ENCODE measurements around the gene CRY2. TPM values are rescaled to one million over a fixed set of nuclear protein-coding genes. Genes with fewer than 3 reads are reported as not detected.
A peak's percentile ranks its signal among the peaks of the same experiment; 100 is the strongest.

Gene CRY2
- polyA plus RNA-seq, 1 experiment, result 16.7 TPM

DNA sequence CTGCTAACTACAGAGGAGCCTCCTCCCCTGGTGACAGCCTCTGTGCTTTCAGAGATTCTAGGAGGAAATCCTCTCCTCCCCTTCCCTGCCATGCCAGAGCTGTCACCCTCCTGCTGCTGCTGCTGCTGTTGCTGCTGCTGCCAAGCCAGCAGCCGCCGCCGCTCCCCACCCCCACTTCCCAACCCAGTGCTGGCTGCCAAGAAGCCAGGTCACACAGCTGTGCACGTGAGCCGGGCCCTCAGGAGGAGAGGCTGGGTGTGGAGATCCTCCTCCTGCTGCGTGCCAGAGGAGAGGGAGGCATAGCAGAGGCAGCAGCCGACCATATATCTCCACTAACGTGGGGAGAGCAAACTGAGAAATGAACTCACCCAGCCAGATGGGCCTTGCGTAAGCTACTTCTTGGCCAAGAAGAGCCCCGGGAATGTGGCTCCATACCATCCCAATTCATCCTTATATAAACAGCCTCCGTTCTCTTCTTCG, 12.4 kb downstream of the CRY2 start:
- DNase-seq (ENCODE audit: low read depth), result peak; percentile 98
- Histone ChIP-seq H3K4me3 (ENCODE audit: low read depth, low read length) (no peak overlapping the region), H3K27me3 (ENCODE audit: control insufficient read depth, insufficient read depth, low read length) (no peaks in the 10 kb centered on the region), H3K36me3 (ENCODE audit: control insufficient read depth, insufficient read depth, low read length) (peaks cover 17% of the 10 kb centered on the region)
- POLR2A ChIA-PET, result interaction anchor here (1.1 kb wide), 1 partner anchor 13 kb away, joined by 4 read pairs; the partner anchor contains the start of gene CRY2
- TF ChIP-seq CTCF (IDR thresholded peaks at IDR 0.05; ENCODE audit: insufficient read depth, low read depth, low read length), result no peak
- CTCF ChIA-PET, result interaction anchor here (0.6 to 10.6 kb wide), 4 partner anchors 11 to 741 kb away, joined by 3 to 88 read pairs (median 9); no protein-coding TSS in a partner anchor

GRCh38 chr11:45860348-45860747, 13.1 kb downstream of the CRY2 start:
- no peak for TF ChIP-seq CTCF (IDR thresholded peaks at IDR 0.05; ENCODE audit: insufficient read depth, low read depth, low read length)
- no peak overlapping the region for H3K4me3 ChIP-seq (ENCODE audit: low read depth, low read length)
- CTCF ChIA-PET, result interaction anchor here (1.8 to 10.6 kb wide), 3 partner anchors 11 to 89 kb away, joined by 8 to 88 read pairs (median 10); no protein-coding TSS in a partner anchor
- POLR2A ChIA-PET, result interaction anchor here (1.1 kb wide), 1 partner anchor 13 kb away, joined by 4 read pairs; the partner anchor contains the start of gene CRY2
- H3K27me3 ChIP-seq (ENCODE audit: control insufficient read depth, insufficient read depth, low read length), result no peaks in the 10 kb centered on the region
- H3K36me3 ChIP-seq (ENCODE audit: control insufficient read depth, insufficient read depth, low read length), result peaks cover 17% of the 10 kb centered on the region
- DNase-seq (ENCODE audit: low read depth), result no peak

DNA sequence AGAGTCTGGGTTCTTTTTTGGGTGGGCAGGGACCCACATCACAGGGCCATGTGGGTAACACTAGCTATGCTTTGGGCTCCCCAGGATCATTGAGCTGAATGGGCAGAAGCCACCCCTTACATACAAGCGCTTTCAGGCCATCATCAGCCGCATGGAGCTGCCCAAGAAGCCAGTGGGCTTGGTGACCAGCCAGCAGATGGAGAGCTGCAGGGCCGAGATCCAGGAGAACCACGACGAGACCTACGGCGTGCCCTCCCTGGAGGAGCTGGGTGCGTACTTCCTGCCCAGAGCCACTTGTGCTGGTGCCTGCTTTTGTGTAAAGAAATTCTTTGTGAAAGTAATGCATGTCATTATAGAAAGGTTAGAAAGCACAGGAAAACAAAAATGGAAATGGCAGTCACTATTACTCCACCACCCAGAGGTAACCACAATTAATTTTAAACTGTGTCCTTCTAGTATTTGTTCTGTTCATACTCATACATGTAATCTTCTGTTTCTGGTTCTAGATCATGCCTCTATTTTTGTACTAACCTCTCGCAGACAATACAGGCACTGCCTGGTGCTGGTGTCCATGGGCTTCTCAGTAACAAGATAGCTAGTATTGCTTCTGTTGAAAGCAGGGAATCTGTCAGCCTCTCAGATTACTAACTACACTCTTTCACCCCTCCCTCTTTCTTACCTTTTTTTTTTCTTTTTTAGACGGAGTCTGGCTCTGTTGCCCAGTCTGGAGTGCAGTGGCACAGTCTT, 13.7 kb downstream of the CRY2 start:
- no peak for TF ChIP-seq CTCF (IDR thresholded peaks at IDR 0.05; ENCODE audit: insufficient read depth, low read depth, low read length)
- CTCF ChIA-PET, result interaction anchor here (1.8 to 10.6 kb wide), 3 partner anchors 10 to 89 kb away, joined by 8 to 88 read pairs (median 10); no protein-coding TSS in a partner anchor
- DNase-seq (ENCODE audit: low read depth), result no peak
- Histone ChIP-seq H3K27me3 (ENCODE audit: control insufficient read depth, insufficient read depth, low read length) (no peaks in the 10 kb centered on the region), H3K4me3 (ENCODE audit: low read depth, low read length) (no peak overlapping the region), H3K36me3 (ENCODE audit: control insufficient read depth, insufficient read depth, low read length) (peaks cover 17% of the 10 kb centered on the region)
- POLR2A ChIA-PET, result no interaction called here

DNA sequence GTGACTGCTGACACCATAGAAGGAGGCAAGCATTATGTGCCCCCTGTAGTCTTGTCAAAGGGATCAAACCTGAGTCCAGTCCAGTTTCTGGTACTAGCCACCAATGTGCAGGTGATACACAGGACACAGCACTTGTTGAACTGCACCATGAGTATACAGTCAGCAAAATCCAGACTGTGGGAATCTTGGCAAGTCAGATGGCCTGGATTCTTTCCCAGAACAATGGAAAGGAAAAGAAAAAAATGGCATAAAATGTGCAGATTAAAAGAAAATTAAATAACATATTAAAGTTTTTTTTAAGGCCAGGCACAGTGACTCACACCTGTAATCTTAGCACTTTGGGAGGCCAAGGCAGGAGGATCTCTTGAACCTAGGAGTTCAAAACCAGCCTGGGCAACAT, 16.8 kb downstream of the CRY2 start:
- DNase-seq (ENCODE audit: low read depth), result no peak
- H3K4me3 ChIP-seq (ENCODE audit: low read depth, low read length), result no peak overlapping the region
- H3K36me3 ChIP-seq (ENCODE audit: control insufficient read depth, insufficient read depth, low read length), result peaks cover 28% of the 10 kb centered on the region
- CTCF ChIA-PET, result interaction anchor here (10.6 kb wide), 1 partner anchor 7 kb away, joined by 88 read pairs; no protein-coding TSS in a partner anchor
- POLR2A ChIA-PET, result no interaction called here
- TF ChIP-seq CTCF (IDR thresholded peaks at IDR 0.05; ENCODE audit: insufficient read depth, low read depth, low read length), result no peak
- H3K27me3 ChIP-seq (ENCODE audit: control insufficient read depth, insufficient read depth, low read length), result no peaks in the 10 kb centered on the region

- ChIA-PET CTCF (interaction anchor here (6.3 kb wide), 1 partner anchor 10 kb away, joined by 88 read pairs; no protein-coding TSS in a partner anchor), POLR2A (no interaction called here)
- Histone ChIP-seq H3K36me3 (ENCODE audit: control insufficient read depth, insufficient read depth, low read length) (peaks cover 37% of the 10 kb centered on the region), H3K4me3 (ENCODE audit: low read depth, low read length) (no peak overlapping the region), H3K27me3 (ENCODE audit: control insufficient read depth, insufficient read depth, low read length) (no peaks in the 10 kb centered on the region)
- no peak for DNase-seq (ENCODE audit: low read depth)
- TF ChIP-seq CTCF (IDR thresholded peaks at IDR 0.05; ENCODE audit: insufficient read depth, low read depth, low read length), result no peak
Measured at GRCh38 chr11:45869551-45869950, 22.3 kb downstream of the CRY2 start.

Measured in BJ (cell line).